SK-N-SH (cell line): ENCODE measurements around the gene SDC3. TPM values are rescaled to one million over a fixed set of nuclear protein-coding genes. Genes with fewer than 3 reads are reported as not detected.

Experiments
- CTCF ChIA-PET: fragments of 300-600, 350-600 bp; formaldehyde crosslinking; extraction: SDS; loops from one replicate; lab custom pipeline; 2021; lab: Yijun Ruan, JAX
- POLR2A ChIA-PET: fragments of 350-600 bp; sonication (Branson Sonifier 250); formaldehyde crosslinking; extraction: SDS; loops from one replicate; lab custom pipeline; 2020; ENCODE audit warnings: antibody characterized with exemption, inconsistent platforms; lab: Yijun Ruan, JAX
- DNase-seq: peaks from one replicate; pipeline ENCODE4 v3.0.0; 2012
- H2AFZ ChIP-seq: fragments of 200-600 bp; sonication (generic); 2 replicates; pipeline ENCODE4 v1.8.1; 2016; ENCODE audit warnings: antibody characterized with exemption, mild to moderate bottlenecking, low read depth
- H3F3A ChIP-seq: fragments of 200-600 bp; sonication (generic); replicated peaks from 2 replicates; pipeline ENCODE3; 2016; ENCODE audit warnings: antibody characterized with exemption, mild to moderate bottlenecking; ENCODE audit not compliant: insufficient read depth
- H3K27ac ChIP-seq, 2 experiments: fragments of 200-500 bp in 1 of 2; fragments of 200-600 bp in 1 of 2; sonication (Bioruptor generic) in 1 of 2; sonication (generic), shearing (Covaris generic) in 1 of 2; 2 replicates each; pipeline versions ENCODE4 v1.5.1 to v1.6.1; 2014 to 2016; ENCODE audit warnings: low read depth in 2 of 2, inconsistent platforms in 1 of 2, low read length in 1 of 2, mild to moderate bottlenecking in 1 of 2, mixed read lengths in 1 of 2
- H3K27me3 ChIP-seq: fragments of 200-600 bp; sonication (generic), shearing (Covaris generic); 2 replicates; pipeline ENCODE4 v1.6.1; 2016; ENCODE audit warnings: mixed run types; ENCODE audit not compliant: insufficient read depth
- H3K36me3 ChIP-seq, 2 experiments: fragments of 200-500 bp in 1 of 2; fragments of 200-600 bp in 1 of 2; sonication (Bioruptor generic) in 1 of 2; sonication (generic) in 1 of 2; replicated peaks in 1 of 2; 2 replicates each; pipeline versions ENCODE3 to v1.5.1; 2014 to 2016; ENCODE audit warnings: low read length in 1 of 2, mild to moderate bottlenecking in 1 of 2; ENCODE audit not compliant: insufficient read depth in 2 of 2, control insufficient read depth in 1 of 2
- H3K4me1 ChIP-seq, 2 experiments: fragments of 200-500 bp in 1 of 2; fragments of 200-600 bp in 1 of 2; sonication (Bioruptor generic) in 1 of 2; sonication (generic), shearing (Covaris generic) in 1 of 2; 2 replicates each; pipeline versions ENCODE4 v1.5.1 to v1.6.1; 2014 to 2016; ENCODE audit warnings: low read depth in 1 of 2, low read length in 1 of 2, mixed run types in 1 of 2; ENCODE audit not compliant: insufficient read depth in 2 of 2, control insufficient read depth in 1 of 2
- H3K4me2 ChIP-seq: fragments of 200-600 bp; sonication (generic), shearing (Covaris generic); 2 replicates; pipeline ENCODE4 v1.6.1; 2017; ENCODE audit warnings: mixed run types
- H3K4me3 ChIP-seq, 2 experiments: fragments of 200-500 bp in 1 of 2; fragments of 200-600 bp in 1 of 2; sonication (Bioruptor generic) in 1 of 2; sonication (generic), shearing (Covaris generic) in 1 of 2; 2 replicates each; pipeline versions ENCODE4 v1.5.1 to v1.8.1; 2014 to 2016; ENCODE audit warnings: low read depth in 2 of 2, inconsistent platforms in 1 of 2, low read length in 1 of 2, mild to moderate bottlenecking in 1 of 2, mixed read lengths in 1 of 2, moderate library complexity in 1 of 2
- H3K79me2 ChIP-seq: fragments of 200-600 bp; sonication (generic); 2 replicates; pipeline ENCODE4 v1.8.1; 2017; ENCODE audit warnings: mild to moderate bottlenecking; ENCODE audit not compliant: insufficient read depth
- H3K9ac ChIP-seq: fragments of 200-600 bp; sonication (generic); 2 replicates; pipeline ENCODE4 v1.6.1; 2017; ENCODE audit warnings: mixed run types
- H3K9me2 ChIP-seq: fragments of 200-600 bp; sonication (generic); 2 replicates; pipeline ENCODE4 v1.6.1; 2017; ENCODE audit warnings: mixed run types
- H3K9me3 ChIP-seq: fragments of 200-600 bp; sonication (generic); 2 replicates; pipeline ENCODE4 v1.6.1; 2017; ENCODE audit warnings: mixed run types, mild to moderate bottlenecking, moderate library complexity
- H4K20me1 ChIP-seq: fragments of 200-600 bp; sonication (generic); 2 replicates; pipeline ENCODE4 v1.6.1; 2017; ENCODE audit warnings: mild to moderate bottlenecking, mixed run types; ENCODE audit not compliant: insufficient read depth
- EP300 ChIP-seq, 2 experiments: IDR thresholded peaks; 2 replicates each; pipeline versions ENCODE4 v1.4.0 to v1.6.1; 2012; ENCODE audit warnings: borderline replicate concordance in 1 of 2, low read depth in 1 of 2, low read length in 1 of 2
- FOSL2 ChIP-seq: IDR thresholded peaks from 2 replicates; pipeline ENCODE4 v1.4.0; 2012; ENCODE audit warnings: low read depth, mild to moderate bottlenecking, moderate library complexity, borderline replicate concordance
- JUND ChIP-seq: IDR thresholded peaks from 2 replicates; pipeline ENCODE4 v1.4.0; 2012
- RXRA ChIP-seq: IDR thresholded peaks from 2 replicates; pipeline ENCODE4 v1.4.0; 2012; ENCODE audit warnings: low read depth, mild to moderate bottlenecking, borderline replicate concordance
- TCF12 ChIP-seq: IDR thresholded peaks from 2 replicates; pipeline ENCODE4 v1.4.0; 2012
- USF1 ChIP-seq: IDR thresholded peaks from 2 replicates; pipeline ENCODE4 v1.4.0; 2012; ENCODE audit warnings: low read depth, borderline replicate concordance
- YY1 ChIP-seq: IDR thresholded peaks from 2 replicates; pipeline ENCODE4 v1.4.0; 2012; ENCODE audit warnings: low read depth, mild to moderate bottlenecking
- WGBS: methylation state at CpG from one replicate; pipeline ENCODE4 v1.1.6; 2017; ENCODE audit warnings: low lambda C conversion rate; 5-methylcytosine and 5-hydroxymethylcytosine counted together
- polyA plus RNA-seq, 3 experiments: library from polyadenylated mRNA; depleted of rRNA; stranded (reverse); fragments of >200 nt; gene quantifications; 2 replicates each; pipeline ENCODE4 v1.2.3, GENCODE V29; 2012
- TF ChIP-seq, protein P1 (sequence below): IDR thresholded peaks from 2 replicates; pipeline ENCODE4 v1.4.0; 2012; ENCODE audit warnings: low read depth, borderline replicate concordance
- TF ChIP-seq, protein P2 (sequence below): IDR thresholded peaks from 2 replicates; pipeline ENCODE4 v1.6.1; 2012; ENCODE audit warnings: mild to moderate bottlenecking, low read depth, low read length, moderate library complexity

The SDC3 gene
- polyA plus RNA-seq, 1 of the 3 experiments (the other 2 are of a cell fraction): 18.8 TPM

DNA sequence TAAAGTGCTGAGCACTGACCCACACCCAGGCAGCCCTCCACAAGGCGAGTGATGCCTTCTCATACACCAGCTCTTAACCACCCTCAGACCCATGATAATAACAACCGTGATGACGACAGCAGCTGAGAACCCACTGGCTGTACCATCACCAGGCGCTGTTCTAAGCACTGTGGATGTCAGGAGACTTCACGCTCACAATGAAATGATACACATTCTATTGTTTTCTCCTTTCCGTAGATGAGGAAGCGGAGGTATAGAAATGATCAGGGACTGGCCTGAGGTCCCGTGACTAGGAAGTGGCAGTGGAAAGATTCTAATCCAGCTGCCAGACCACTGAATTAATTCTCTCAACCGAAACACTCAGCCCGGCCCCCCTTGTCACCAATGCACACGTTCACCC lies 32.6 kb downstream of the SDC3 start:
- Histone ChIP-seq H3K27ac (no peak overlapping the region), H3K4me3 (no peak overlapping the region), H3K27me3 (no peaks in the 10 kb centered on the region), H3K9ac (no peak overlapping the region), H3K4me2 (no peak overlapping the region), H2AFZ (no peak overlapping the region), H3K9me3 (peaks cover 9% of the 10 kb centered on the region; the same call in 1 of the 2 replicates), H3F3A (no peaks in the 10 kb centered on the region), H3K36me3 (peaks cover 25 to 38% of the 10 kb centered on the region in 2 experiments), H3K79me2 (no peaks in the 10 kb centered on the region), H3K9me2 (no peaks in the 10 kb centered on the region), H4K20me1 (peaks cover 22% of the 10 kb centered on the region), H3K4me1 (peaks cover 8 to 16% of the 10 kb centered on the region in 2 experiments; a peak in 2 of 4 replicates)
- WGBS: 96% methylated on average over 11 of the region's 11 CpGs
- CTCF ChIA-PET: interaction anchor here (1.2 to 3.4 kb wide), 3 partner anchors 17 to 74 kb away, joined by 3 to 14 read pairs (median 3); no protein-coding TSS in a partner anchor
- no peak for DNase-seq
- POLR2A ChIA-PET: no interaction called here
- TF ChIP-seq FOSL2: no peak
- TF ChIP-seq JUND: no peak
- TF ChIP-seq RXRA: no peak
- TF ChIP-seq, protein P1, sequence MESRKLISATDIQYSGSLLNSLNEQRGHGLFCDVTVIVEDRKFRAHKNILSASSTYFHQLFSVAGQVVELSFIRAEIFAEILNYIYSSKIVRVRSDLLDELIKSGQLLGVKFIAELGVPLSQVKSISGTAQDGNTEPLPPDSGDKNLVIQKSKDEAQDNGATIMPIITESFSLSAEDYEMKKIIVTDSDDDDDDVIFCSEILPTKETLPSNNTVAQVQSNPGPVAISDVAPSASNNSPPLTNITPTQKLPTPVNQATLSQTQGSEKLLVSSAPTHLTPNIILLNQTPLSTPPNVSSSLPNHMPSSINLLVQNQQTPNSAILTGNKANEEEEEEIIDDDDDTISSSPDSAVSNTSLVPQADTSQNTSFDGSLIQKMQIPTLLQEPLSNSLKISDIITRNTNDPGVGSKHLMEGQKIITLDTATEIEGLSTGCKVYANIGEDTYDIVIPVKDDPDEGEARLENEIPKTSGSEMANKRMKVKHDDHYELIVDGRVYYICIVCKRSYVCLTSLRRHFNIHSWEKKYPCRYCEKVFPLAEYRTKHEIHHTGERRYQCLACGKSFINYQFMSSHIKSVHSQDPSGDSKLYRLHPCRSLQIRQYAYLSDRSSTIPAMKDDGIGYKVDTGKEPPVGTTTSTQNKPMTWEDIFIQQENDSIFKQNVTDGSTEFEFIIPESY: no peak

DNA sequence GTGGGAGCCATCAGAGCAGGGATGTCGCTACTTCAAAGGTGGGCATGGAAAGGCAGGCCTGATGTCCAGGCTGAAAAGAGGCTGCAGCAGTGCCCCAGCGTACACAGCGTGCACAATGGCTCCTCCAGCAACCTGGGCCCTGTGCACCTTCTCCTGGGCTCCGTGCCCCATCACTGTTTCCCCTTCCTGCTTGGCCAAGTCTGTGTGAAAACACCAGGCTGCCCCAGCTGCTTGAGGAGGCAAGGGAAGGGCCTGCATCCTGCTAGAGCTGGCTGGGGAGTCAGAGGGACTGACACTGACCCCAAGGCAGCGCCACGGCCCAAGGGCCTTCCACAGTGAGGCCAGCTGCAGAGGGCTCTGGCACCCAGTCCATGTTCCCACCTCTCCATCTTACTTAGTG lies 33.4 kb downstream of the SDC3 start:
- Histone ChIP-seq H3K9me3 (peaks cover 9% of the 10 kb centered on the region; the same call in 1 of the 2 replicates), H3K79me2 (no peaks in the 10 kb centered on the region), H3K27me3 (no peaks in the 10 kb centered on the region), H3K4me1 (peaks cover 8 to 13% of the 10 kb centered on the region in 2 experiments; a peak in 2 of 4 replicates), H2AFZ (no peak overlapping the region), H3K36me3 (peaks cover 25 to 41% of the 10 kb centered on the region in 2 experiments), H4K20me1 (peaks cover 16% of the 10 kb centered on the region), H3K9ac (no peak overlapping the region), H3F3A (no peaks in the 10 kb centered on the region), H3K4me3 (no peak overlapping the region), H3K4me2 (no peak overlapping the region), H3K9me2 (no peaks in the 10 kb centered on the region), H3K27ac (no peak overlapping the region)
- TF ChIP-seq, protein P2, sequence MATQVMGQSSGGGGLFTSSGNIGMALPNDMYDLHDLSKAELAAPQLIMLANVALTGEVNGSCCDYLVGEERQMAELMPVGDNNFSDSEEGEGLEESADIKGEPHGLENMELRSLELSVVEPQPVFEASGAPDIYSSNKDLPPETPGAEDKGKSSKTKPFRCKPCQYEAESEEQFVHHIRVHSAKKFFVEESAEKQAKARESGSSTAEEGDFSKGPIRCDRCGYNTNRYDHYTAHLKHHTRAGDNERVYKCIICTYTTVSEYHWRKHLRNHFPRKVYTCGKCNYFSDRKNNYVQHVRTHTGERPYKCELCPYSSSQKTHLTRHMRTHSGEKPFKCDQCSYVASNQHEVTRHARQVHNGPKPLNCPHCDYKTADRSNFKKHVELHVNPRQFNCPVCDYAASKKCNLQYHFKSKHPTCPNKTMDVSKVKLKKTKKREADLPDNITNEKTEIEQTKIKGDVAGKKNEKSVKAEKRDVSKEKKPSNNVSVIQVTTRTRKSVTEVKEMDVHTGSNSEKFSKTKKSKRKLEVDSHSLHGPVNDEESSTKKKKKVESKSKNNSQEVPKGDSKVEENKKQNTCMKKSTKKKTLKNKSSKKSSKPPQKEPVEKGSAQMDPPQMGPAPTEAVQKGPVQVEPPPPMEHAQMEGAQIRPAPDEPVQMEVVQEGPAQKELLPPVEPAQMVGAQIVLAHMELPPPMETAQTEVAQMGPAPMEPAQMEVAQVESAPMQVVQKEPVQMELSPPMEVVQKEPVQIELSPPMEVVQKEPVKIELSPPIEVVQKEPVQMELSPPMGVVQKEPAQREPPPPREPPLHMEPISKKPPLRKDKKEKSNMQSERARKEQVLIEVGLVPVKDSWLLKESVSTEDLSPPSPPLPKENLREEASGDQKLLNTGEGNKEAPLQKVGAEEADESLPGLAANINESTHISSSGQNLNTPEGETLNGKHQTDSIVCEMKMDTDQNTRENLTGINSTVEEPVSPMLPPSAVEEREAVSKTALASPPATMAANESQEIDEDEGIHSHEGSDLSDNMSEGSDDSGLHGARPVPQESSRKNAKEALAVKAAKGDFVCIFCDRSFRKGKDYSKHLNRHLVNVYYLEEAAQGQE: no peak
- TF ChIP-seq YY1: no peak
- TF ChIP-seq USF1: no peak
- no peak for TF ChIP-seq TCF12
- TF ChIP-seq EP300 (IDR thresholded peaks at IDR 0.05; ENCODE audit: borderline replicate concordance in 1 of 2, low read depth in 1 of 2, low read length in 1 of 2): no peak
- TF ChIP-seq JUND: no peak
- no peak for DNase-seq
- CTCF ChIA-PET: interaction anchor here (1.2 to 3.4 kb wide), 3 partner anchors 18 to 73 kb away, joined by 3 to 14 read pairs (median 3); no protein-coding TSS in a partner anchor
- WGBS: 92% methylated on average over 6 of the region's 6 CpGs
- POLR2A ChIA-PET: no interaction called here
